GM19351 (cell line): ENCODE results near the gene NR0B2.
"Not testable (repeated sequence)": the region's sequence is repeated elsewhere in the genome, so short reads cannot be mapped to it uniquely, and the experiment has no call there.

Experiments used
- ATAC-seq: cut with Tn5 transposase; IDR thresholded peaks from one replicate; pipeline ENCODE4 v1.9.1; 2021; ENCODE audit warnings: mild to moderate bottlenecking, moderate library complexity; ENCODE audit not compliant: unreplicated experiment

The NR0B2 gene

GRCh38 chr1:26894263-26894662 lies 19.5 kb downstream of the NR0B2 start:
- no peak for ATAC-seq

GRCh38 chr1:26890467-26890796 lies 23.3 kb downstream of the NR0B2 start:
- peak; percentile 17 for ATAC-seq

DNA sequence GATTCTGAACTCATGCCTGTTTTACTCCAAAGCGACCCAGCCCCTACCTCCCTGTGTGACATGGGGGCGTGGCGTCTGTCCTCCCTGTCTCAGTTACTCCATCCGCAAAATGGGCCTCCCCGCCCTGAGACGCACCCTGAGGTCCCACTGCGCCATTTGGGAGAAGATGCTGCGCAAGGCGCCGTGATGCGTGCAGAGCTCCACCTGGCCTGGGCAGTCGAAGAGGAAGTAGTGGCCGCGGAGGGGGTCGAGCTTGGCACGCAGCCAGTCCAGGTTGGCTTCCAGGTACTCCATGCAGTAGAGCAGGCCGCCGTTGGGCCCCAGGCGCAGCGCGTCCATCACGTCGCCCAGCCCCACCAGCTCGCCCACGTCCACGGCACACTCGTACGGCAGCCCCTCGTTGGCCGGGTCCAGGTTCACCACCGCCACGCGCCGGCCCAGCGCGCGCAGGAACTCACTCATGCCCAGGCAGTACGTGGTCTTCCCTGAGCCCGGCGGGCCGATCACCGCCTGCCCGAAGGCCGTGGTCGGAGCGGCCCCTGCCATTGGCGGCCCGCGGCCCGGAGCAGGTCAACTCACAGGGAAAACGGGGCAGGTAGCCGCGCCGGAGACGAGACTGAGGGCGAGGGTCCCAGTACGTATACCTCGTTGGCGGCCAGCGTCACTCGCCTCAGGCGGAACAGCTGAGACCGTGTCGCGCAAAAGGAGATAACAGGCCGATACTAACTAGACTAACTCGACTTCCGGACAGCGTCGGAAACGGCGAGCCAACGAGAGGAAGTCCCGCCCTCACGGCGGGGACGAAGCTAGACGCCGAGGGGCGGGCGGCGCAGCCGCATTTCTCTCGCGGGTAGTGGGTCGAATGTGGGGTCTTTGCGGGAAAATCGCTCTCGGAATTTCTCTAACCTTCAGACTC lies 24.0 kb downstream of the NR0B2 start, which contains the start of gene GPN2:
Gene GPN2, minus strand, starts transcription at position 733 of the 916 bp plus-strand sequence. Its CDS starts 187 bp downstream, at position 546.
- ATAC-seq = peak; percentile 91

DNA sequence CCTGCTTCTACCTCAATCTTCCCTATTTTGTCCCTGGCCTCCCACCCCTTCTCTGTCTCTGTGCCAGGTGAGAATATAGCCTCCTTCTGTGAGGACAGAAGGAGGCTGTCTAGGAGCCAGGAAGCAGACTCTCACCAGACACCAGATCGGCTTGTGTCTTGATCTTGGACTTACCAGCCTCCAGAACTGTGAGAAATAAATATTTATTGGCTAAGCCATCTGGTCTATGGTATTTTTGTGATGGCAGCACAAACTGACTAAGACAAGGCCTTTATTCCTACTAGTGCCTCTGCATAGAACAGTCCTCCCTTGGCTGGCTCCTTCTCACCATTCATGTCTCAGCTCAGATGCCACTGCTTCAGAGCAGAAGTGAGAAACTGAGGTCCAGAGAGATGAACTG lies 25.5 kb downstream of the NR0B2 start:
- no peak for ATAC-seq

GRCh38 chr1:26887125-26887524 lies 26.6 kb downstream of the NR0B2 start:
- ATAC-seq = no peak

- ATAC-seq = no peak
Measured at GRCh38 chr1:26882696-26883463, 30.9 kb downstream of the NR0B2 start.

- ATAC-seq = not testable (repeated sequence)
Measured at GRCh38 chr1:26881611-26882010, 32.2 kb downstream of the NR0B2 start.

DNA sequence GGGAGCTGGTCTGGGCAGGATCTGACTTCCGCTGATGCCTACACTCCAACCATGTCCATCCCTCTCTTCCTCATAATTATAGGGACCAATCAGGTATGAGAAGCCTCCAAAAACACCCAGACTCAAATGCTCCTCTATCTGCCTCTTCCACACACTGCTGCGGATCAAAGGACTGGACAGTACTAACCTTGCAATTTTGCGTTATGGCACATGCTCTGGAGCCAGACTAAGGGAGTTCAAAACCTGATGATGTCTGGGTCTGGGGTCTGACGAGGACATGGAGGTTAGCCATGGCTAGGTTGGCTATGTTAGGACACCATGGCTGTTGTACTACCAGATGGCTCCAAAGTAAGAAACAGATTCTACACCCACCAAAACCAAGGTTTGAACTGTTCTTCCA lies 34.0 kb downstream of the NR0B2 start:
- no peak for ATAC-seq

DNA sequence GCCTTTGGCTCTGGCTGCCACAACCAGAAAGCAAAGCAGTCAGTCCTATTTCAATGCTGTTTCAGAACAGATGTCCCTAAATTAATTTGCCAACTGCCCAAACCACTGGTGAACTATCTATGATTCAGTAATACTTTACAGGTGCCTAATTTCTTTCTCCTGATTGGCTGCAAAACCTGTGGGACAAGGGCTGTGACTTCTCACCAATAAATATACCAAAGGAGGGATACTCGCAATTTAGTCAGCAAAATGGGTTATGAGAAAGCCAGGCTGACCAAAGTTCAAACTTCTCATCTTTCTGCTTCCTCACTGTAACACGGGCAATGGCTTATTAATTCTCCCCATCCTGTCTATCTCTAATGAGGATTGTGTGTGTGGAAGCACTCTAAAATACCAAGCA lies 36.4 kb downstream of the NR0B2 start:
- no peak for ATAC-seq

DNA sequence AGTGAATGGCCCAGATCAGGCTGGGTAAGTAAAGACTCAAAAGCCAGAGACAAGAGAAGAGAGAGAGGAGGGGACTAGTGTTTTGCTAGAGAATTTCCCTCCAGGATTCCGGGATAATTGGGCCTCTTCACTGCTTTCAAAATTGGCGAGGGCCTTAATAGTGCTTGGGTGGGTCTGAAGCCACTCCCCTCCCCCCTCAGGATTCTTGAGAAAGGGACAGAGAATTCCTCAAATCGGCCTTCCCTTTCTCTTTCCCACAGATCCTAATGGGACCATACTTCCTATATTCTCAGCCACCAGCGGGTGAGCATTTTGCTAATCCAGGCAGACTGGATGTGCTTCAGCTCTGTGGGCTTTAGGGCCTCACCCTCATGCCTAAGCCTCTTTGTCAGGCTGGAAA lies 38.9 kb downstream of the NR0B2 start:
- no peak for ATAC-seq

- ATAC-seq = not testable (repeated sequence)
Measured at GRCh38 chr1:26873097-26873496, 40.7 kb downstream of the NR0B2 start.

DNA sequence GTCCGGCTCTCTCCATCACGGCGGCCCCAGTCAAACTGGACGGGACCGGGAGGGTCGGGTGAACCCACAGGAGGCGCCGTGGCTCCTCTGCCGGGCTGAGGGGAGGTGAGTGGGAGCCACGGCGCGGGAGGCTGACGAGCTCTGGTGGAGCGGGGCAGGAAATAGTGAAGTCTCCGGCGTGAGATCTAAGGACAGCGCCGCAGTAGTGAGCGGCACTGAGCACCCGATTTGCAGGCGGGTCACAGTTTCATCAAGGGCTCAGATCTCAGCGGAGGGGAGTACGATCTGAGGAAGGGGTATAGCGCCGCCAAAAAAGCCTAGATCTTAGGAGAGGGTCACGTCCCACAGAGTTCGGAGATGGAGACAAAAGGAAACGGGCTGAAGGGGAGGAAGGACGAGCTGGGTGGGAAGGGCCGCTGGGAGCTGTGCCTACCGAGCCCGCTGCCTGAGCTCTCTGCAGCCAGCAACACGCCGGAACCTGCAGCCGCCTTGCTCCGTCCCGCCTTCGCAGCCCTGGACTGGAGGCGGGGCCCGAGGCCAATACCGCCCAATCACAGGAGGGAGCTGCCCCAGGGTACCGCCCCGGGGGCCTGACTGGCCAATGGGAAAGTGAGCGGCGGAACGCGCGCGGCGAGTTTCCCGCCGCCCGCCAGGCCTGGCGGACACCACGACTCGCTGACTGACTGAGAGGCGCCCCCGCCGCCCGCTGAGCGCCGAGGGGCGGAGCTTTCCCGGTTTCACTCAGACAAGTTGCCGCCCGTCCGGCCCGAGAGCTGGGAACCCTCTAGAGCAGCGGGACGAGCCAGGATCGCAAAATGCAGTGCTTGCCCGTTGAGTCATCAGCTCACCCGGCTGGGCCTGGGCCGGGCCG lies 48.9 kb downstream of the NR0B2 start:
- peak; percentile 88 for ATAC-seq

GRCh38 chr1:26863685-26864077 lies 50.1 kb downstream of the NR0B2 start:
- ATAC-seq = no peak

DNA sequence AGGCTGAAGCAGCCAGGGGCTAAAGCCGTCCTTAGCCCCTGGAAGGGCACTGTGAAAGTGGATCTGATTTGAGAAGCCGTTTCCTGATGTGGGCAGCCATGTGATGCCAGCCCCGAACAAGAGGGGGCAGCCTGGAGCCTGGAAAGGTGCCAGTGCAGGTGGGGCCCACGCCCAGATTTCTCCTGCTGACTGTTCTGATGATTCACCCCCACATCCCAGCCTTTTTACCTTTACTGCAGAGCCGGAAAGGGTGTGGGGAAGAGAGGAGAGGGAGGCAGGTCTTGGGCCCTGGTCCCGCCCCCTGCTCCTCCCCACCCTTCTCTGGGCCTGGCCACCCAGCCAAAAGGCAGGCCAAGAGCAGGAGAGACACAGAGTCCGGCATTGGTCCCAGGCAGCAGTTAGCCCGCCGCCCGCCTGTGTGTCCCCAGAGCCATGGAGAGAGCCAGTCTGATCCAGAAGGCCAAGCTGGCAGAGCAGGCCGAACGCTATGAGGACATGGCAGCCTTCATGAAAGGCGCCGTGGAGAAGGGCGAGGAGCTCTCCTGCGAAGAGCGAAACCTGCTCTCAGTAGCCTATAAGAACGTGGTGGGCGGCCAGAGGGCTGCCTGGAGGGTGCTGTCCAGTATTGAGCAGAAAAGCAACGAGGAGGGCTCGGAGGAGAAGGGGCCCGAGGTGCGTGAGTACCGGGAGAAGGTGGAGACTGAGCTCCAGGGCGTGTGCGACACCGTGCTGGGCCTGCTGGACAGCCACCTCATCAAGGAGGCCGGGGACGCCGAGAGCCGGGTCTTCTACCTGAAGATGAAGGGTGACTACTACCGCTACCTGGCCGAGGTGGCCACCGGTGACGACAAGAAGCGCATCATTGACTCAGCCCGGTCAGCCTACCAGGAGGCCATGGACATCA lies 50.7 kb downstream of the NR0B2 start, which contains the start of gene SFN:
Gene SFN, plus strand, starts transcription at position 369 of the 904 bp plus-strand sequence. Its CDS starts 64 bp downstream, at position 433.
- no peak for ATAC-seq

GRCh38 chr1:26861889-26862378 lies 51.8 kb downstream of the NR0B2 start:
- ATAC-seq = no peak
